ENCODE data around the gene MTMR3.
"Not testable (repeated sequence)": the region's sequence is repeated elsewhere in the genome, so short reads cannot be mapped to it uniquely, and the experiment has no call there.

Gene MTMR3

DNA sequence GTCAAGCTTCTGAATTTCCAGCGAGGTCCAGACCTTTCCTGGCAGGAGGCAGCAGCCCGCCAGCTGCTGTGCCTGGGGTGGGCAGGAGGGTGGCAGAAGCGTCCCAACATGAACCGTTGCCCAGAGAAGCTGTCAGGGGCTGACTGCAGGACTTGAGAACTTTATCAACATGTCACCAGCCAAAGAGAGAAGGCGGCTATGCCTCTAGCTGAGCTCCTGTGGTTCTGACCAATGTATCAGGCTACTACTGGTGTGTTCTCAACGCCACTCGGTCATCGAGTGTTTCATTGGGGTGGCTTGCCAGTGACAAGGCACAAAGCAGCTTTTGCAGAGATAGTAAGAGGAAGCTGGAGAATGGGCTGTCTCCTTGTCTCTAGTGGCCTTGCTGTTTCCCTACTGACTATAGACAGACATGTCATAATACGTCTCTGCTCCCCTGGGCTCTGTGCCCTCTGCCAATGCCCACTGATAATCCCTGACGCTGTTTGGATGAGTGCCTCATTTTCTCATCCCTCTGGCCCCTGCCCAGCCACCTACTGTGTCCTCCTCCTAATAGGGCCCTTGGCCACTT lies 27.3 kb upstream of the MTMR3 start:
- Mint-ChIP-seq H3K27ac (peak overlapping the region; percentile 63), H3K27me3 (no peaks in the 10 kb centered on the region), H3K36me3 (ENCODE audit: low read depth) (no peaks in the 10 kb centered on the region), H3K4me3 (no peak overlapping the region), H3K4me1 (ENCODE audit: low read depth) (peaks cover 33% of the 10 kb centered on the region), H3K9me3 (no peaks in the 10 kb centered on the region)
- intact Hi-C loops (cut with micrococcal nuclease), result no loop called here

- H3K27me3 Mint-ChIP-seq, result no peaks in the 10 kb centered on the region
- H3K9me3 Mint-ChIP-seq, result no peaks in the 10 kb centered on the region
- H3K36me3 Mint-ChIP-seq (ENCODE audit: low read depth), result no peaks in the 10 kb centered on the region
- H3K4me3 Mint-ChIP-seq, result no peak overlapping the region
- peak overlapping the region; percentile 63 for H3K27ac Mint-ChIP-seq
- peaks cover 39% of the 10 kb centered on the region for H3K4me1 Mint-ChIP-seq (ENCODE audit: low read depth)
- intact Hi-C loops (cut with micrococcal nuclease), result no loop called here
Measured at GRCh38 chr22:29856496-29856895, 26.5 kb upstream of the MTMR3 start.

DNA sequence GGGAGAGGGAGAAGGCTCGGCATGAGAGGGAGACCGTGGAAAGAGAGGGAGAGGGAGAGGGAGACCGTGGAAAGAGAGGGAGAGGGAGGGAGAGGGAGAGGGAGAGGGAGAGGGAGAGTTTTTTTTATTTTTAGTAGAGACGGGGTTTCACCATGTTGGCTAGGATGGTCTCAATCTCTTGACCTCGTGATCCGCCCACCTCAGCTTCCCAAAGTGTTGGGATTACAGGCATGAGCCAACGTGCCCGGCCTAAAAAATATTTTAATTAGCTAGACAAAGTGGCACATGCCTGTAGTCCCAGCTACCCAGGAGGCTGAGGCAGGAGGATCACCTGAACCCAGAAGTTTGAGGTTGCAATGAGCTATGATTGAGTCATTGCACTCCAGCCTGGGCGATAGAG lies 23.9 kb upstream of the MTMR3 start:
- H3K4me3 Mint-ChIP-seq; intact Hi-C loops (cut with micrococcal nuclease); H3K9me3 Mint-ChIP-seq; H3K27ac Mint-ChIP-seq; H3K27me3 Mint-ChIP-seq; H3K36me3 Mint-ChIP-seq (ENCODE audit: low read depth): not testable (repeated sequence)
- peaks cover 44% of the 10 kb centered on the region for H3K4me1 Mint-ChIP-seq (ENCODE audit: low read depth)

DNA sequence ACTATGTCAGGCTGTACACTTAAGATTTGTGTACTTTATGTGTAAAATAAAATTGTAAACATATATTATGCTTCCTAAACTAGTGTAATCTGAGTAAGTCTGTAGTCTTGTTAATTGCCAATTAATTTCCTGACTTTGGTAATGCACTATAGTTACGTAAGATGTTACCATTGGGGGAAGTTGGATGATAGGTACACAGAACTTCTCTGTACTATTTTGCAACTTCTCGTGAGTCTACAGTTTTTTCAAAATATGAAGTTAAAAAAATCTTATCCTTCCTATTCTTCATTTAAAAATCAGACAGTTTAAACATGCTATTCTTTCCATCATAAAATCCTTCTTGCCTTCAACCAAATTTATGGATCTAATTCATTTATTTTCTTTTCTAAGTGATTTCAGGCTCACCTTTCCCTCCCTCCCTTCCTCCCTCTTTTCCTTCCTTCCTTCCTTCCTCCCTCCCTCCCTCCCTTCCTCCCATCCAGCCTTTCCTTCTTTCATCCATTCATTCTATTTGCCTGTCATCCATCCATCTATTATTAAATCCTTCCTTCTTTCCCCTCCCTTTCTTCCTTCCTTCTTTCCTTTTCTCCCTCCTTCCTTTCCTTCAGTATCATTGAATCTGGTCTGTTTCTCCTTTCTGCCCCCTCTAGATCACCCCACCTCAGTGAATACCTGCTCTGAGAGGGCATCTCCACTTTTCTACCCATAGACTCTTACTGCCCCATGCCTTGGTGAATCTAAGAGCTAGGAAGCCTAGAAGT lies 22.8 kb upstream of the MTMR3 start:
- H3K36me3 Mint-ChIP-seq (ENCODE audit: low read depth), result no peaks in the 10 kb centered on the region
- no peaks in the 10 kb centered on the region for H3K27me3 Mint-ChIP-seq
- intact Hi-C loops (cut with micrococcal nuclease), result no loop called here
- H3K27ac Mint-ChIP-seq, result peak overlapping the region; percentile 16
- no peak overlapping the region for H3K4me3 Mint-ChIP-seq
- no peaks in the 10 kb centered on the region for H3K9me3 Mint-ChIP-seq
- H3K4me1 Mint-ChIP-seq (ENCODE audit: low read depth), result peaks cover 38% of the 10 kb centered on the region

- Mint-ChIP-seq H3K36me3 (ENCODE audit: low read depth) (no peaks in the 10 kb centered on the region), H3K4me1 (ENCODE audit: low read depth) (peaks cover 23% of the 10 kb centered on the region), H3K4me3 (no peak overlapping the region), H3K27ac (no peak overlapping the region), H3K27me3 (no peaks in the 10 kb centered on the region), H3K9me3 (no peaks in the 10 kb centered on the region)
- intact Hi-C loops (cut with micrococcal nuclease), result no loop called here
Measured at GRCh38 chr22:29861672-29862297, 21.2 kb upstream of the MTMR3 start.

DNA sequence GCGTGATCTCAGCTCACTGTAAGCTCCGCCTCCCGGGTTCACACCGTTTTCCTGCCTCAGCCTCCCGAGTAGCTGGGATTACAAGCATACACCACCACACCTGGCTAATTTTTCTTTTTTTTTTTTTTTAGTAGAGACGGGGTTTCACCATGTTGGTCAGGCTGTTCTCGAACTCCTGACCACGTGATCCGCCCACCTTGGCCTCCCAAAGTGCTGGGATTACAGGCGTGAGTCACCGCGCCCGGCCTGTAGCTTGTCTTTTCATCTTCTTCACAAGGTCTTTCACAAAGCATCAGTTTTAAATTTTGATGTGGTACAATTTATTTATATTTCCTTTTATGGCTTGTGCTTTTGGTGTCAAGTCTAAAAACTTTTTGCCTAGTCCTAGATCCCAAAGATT lies 17.4 kb upstream of the MTMR3 start:
- H3K4me3 Mint-ChIP-seq; intact Hi-C loops (cut with micrococcal nuclease): not testable (repeated sequence)
- peaks cover 12% of the 10 kb centered on the region for H3K4me1 Mint-ChIP-seq (ENCODE audit: low read depth)

GRCh38 chr22:29867260-29867659 lies 15.7 kb upstream of the MTMR3 start:
- peaks cover 9% of the 10 kb centered on the region for H3K4me1 Mint-ChIP-seq (ENCODE audit: low read depth)
- H3K9me3 Mint-ChIP-seq, result no peaks in the 10 kb centered on the region
- H3K4me3 Mint-ChIP-seq, result no peak overlapping the region
- intact Hi-C loops (cut with micrococcal nuclease), result no loop called here
- H3K27me3 Mint-ChIP-seq, result no peaks in the 10 kb centered on the region
- no peaks in the 10 kb centered on the region for H3K36me3 Mint-ChIP-seq (ENCODE audit: low read depth)
- H3K27ac Mint-ChIP-seq, result no peak overlapping the region

More for the DNA sequence above, 17.4 kb upstream of the MTMR3 start:
- H3K9me3 Mint-ChIP-seq; H3K36me3 Mint-ChIP-seq (ENCODE audit: low read depth); H3K27me3 Mint-ChIP-seq; H3K27ac Mint-ChIP-seq: not testable (repeated sequence)

DNA sequence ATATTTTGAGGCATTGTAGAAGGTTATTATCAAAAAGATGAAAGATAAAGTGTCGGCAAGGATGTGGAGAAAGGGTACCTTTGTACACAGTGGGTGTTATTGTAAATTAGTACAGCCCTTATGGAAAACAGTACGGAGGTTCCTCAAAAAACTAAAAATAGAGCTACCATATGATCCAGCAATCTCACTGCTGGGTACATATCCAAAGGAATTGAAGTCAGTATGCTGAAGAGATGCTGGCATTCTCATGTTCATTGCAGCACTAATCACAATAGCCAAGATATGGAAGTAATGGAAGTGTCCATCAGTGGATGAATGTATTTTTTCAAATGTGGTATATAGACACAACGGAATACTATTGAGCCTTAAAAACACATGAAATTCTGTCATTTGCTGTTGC lies 15.1 kb upstream of the MTMR3 start:
- Mint-ChIP-seq H3K4me3 (no peak overlapping the region), H3K9me3 (no peaks in the 10 kb centered on the region), H3K4me1 (ENCODE audit: low read depth) (peaks cover 15% of the 10 kb centered on the region), H3K36me3 (ENCODE audit: low read depth) (no peaks in the 10 kb centered on the region), H3K27me3 (no peaks in the 10 kb centered on the region), H3K27ac (no peak overlapping the region)
- intact Hi-C loops (cut with micrococcal nuclease), result no loop called here

- Mint-ChIP-seq H3K27ac (no peak overlapping the region), H3K4me3 (no peak overlapping the region), H3K27me3 (no peaks in the 10 kb centered on the region), H3K9me3 (no peaks in the 10 kb centered on the region), H3K36me3 (ENCODE audit: low read depth) (no peaks in the 10 kb centered on the region), H3K4me1 (ENCODE audit: low read depth) (peaks cover 27% of the 10 kb centered on the region)
- intact Hi-C loops (cut with micrococcal nuclease), result no loop called here
Measured at GRCh38 chr22:29870574-29870973, 12.4 kb upstream of the MTMR3 start.

- Mint-ChIP-seq H3K27me3 (no peaks in the 10 kb centered on the region), H3K4me1 (ENCODE audit: low read depth) (peaks cover 27% of the 10 kb centered on the region), H3K36me3 (ENCODE audit: low read depth) (no peaks in the 10 kb centered on the region), H3K9me3 (no peaks in the 10 kb centered on the region), H3K4me3 (no peak overlapping the region), H3K27ac (no peak overlapping the region)
- intact Hi-C loops (cut with micrococcal nuclease), result no loop called here
Measured at GRCh38 chr22:29871684-29872083, 11.3 kb upstream of the MTMR3 start.

- H3K9me3 Mint-ChIP-seq, result no peaks in the 10 kb centered on the region
- intact Hi-C loops (cut with micrococcal nuclease), result no loop called here
Measured at GRCh38 chr22:29872144-29872893, 10.7 kb upstream of the MTMR3 start.

GRCh38 chr22:29872989-29873388 lies 10.0 kb upstream of the MTMR3 start:
- Mint-ChIP-seq H3K27ac (peak overlapping the region; percentile 25), H3K9me3 (no peaks in the 10 kb centered on the region), H3K4me3 (no peak overlapping the region)

More at GRCh38 chr22:29872144-29872893, 10.7 kb upstream of the MTMR3 start:
- peaks cover 27% of the 10 kb centered on the region for H3K4me1 Mint-ChIP-seq (ENCODE audit: low read depth)
- H3K27me3 Mint-ChIP-seq, result no peaks in the 10 kb centered on the region
- no peak overlapping the region for H3K4me3 Mint-ChIP-seq
- H3K27ac Mint-ChIP-seq, result peak overlapping the region; percentile 25
- H3K36me3 Mint-ChIP-seq (ENCODE audit: low read depth), result no peaks in the 10 kb centered on the region

DNA sequence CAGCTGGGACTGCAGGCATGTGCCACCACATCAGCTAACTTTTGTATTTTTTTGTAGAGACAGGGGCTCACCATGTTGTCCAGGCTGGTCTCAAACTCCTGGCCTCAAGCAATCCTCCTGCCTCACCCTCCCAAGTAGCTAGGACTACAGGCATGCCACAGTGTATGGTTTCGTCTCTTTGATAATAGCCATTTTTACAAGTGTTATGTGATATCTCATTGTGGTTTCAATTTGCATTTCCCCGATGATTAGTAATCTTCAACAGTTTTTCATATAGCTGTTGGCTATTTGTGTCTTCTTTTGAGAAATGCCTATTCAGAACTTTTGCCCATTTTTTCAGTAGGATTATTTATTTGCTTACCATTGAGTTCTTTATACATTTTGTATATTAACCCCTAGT lies 9.0 kb upstream of the MTMR3 start:
- peak overlapping the region; percentile 22 for H3K27ac Mint-ChIP-seq
- no peak overlapping the region for H3K4me3 Mint-ChIP-seq
- intact Hi-C loops (cut with micrococcal nuclease), result no loop called here
- peaks cover 35% of the 10 kb centered on the region for H3K4me1 Mint-ChIP-seq (ENCODE audit: low read depth)
- no peaks in the 10 kb centered on the region for H3K36me3 Mint-ChIP-seq (ENCODE audit: low read depth)
- H3K27me3 Mint-ChIP-seq, result peaks cover 1% of the 10 kb centered on the region
- H3K9me3 Mint-ChIP-seq, result no peaks in the 10 kb centered on the region

More at GRCh38 chr22:29872989-29873388, 10.0 kb upstream of the MTMR3 start:
- Mint-ChIP-seq H3K36me3 (ENCODE audit: low read depth) (no peaks in the 10 kb centered on the region), H3K27me3 (peaks cover 1% of the 10 kb centered on the region), H3K4me1 (ENCODE audit: low read depth) (peaks cover 33% of the 10 kb centered on the region)
- intact Hi-C loops (cut with micrococcal nuclease), result no loop called here

- intact Hi-C loops (cut with micrococcal nuclease), result no loop called here
- Mint-ChIP-seq H3K9me3 (no peaks in the 10 kb centered on the region), H3K36me3 (ENCODE audit: low read depth) (no peaks in the 10 kb centered on the region)
Measured at GRCh38 chr22:29877620-29878019, 5.4 kb upstream of the MTMR3 start.

More at GRCh38 chr22:29877620-29878019, 5.4 kb upstream of the MTMR3 start:
- peaks cover 23% of the 10 kb centered on the region for H3K4me1 Mint-ChIP-seq (ENCODE audit: low read depth)
- H3K27ac Mint-ChIP-seq, result peak overlapping the region; percentile 56
- H3K27me3 Mint-ChIP-seq, result peaks cover 1% of the 10 kb centered on the region
- no peak overlapping the region for H3K4me3 Mint-ChIP-seq
